ENCODE results near the gene FBXO41.

Gene FBXO41

GRCh38 chr2:73293534-73294171, 9.4 kb upstream of the FBXO41 start, which contains the start of gene EGR4:
Gene EGR4, minus strand, starts transcription at chr2:73293548. Its CDS starts 231 bp downstream, at chr2:73293317.
- no peak for TF ChIP-seq CTCF (IDR thresholded peaks at IDR 0.05; ENCODE audit: low read depth, low read length)
- DNase-seq (ENCODE audit: low read depth in 2 of 2): peak; percentile 69 to 73
- H3K4me3 ChIP-seq (replicated peaks in 1 of 2; ENCODE audit: low read depth in 2 of 2, low read length in 2 of 2): peak within 1 kb of the TSS; percentile 30 to 48

- TF ChIP-seq CTCF (IDR thresholded peaks at IDR 0.05; ENCODE audit: low read depth, low read length): no peak
- H3K4me3 ChIP-seq (replicated peaks in 1 of 2; ENCODE audit: low read depth in 2 of 2, low read length in 2 of 2): peak overlapping the region; percentile 30 to 48
- no peak for DNase-seq (ENCODE audit: low read depth in 2 of 2)
These were observed 8.7 kb upstream of the FBXO41 start for GRCh38 chr2:73292906-73293533.

GRCh38 chr2:73292316-73292905, 8.1 kb upstream of the FBXO41 start:
- TF ChIP-seq CTCF (IDR thresholded peaks at IDR 0.05; ENCODE audit: low read depth, low read length): no peak
- no peak for DNase-seq (ENCODE audit: low read depth in 2 of 2)
- no peak overlapping the region for H3K4me3 ChIP-seq (replicated peaks in 1 of 2; ENCODE audit: low read depth in 2 of 2, low read length in 2 of 2)

GRCh38 chr2:73291461-73292315, 7.4 kb upstream of the FBXO41 start:
- peak; percentile 15 for TF ChIP-seq CTCF (IDR thresholded peaks at IDR 0.05; ENCODE audit: low read depth, low read length)
- H3K4me3 ChIP-seq (replicated peaks in 1 of 2; ENCODE audit: low read depth in 2 of 2, low read length in 2 of 2): peak overlapping the region in 1 of 2 donors; percentile 23
- DNase-seq (ENCODE audit: low read depth in 2 of 2): peak in 1 of 2 donors; percentile 7

- DNase-seq (ENCODE audit: low read depth in 2 of 2): peak; percentile 54 to 68
- TF ChIP-seq CTCF (IDR thresholded peaks at IDR 0.05; ENCODE audit: low read depth, low read length): no peak
- H3K4me3 ChIP-seq (replicated peaks in 1 of 2; ENCODE audit: low read depth in 2 of 2, low read length in 2 of 2): peak overlapping the region in 1 of 2 donors; percentile 23
These were observed 6.8 kb upstream of the FBXO41 start for GRCh38 chr2:73291093-73291460.

- TF ChIP-seq CTCF (IDR thresholded peaks at IDR 0.05; ENCODE audit: low read depth, low read length): peak; percentile 74
- DNase-seq (ENCODE audit: low read depth in 2 of 2): peak; percentile 48 to 52
- H3K4me3 ChIP-seq (replicated peaks in 1 of 2; ENCODE audit: low read depth in 2 of 2, low read length in 2 of 2): no peak overlapping the region
These were observed 6.0 kb upstream of the FBXO41 start for GRCh38 chr2:73290049-73290839.
